ENCODE data around the gene HECTD3.

The HECTD3 gene

GRCh38 chr1:45016767-45017166 is 5.6 kb upstream of the HECTD3 start:
- H3K9ac ChIP-seq (ENCODE audit: low read length): no peak overlapping the region
- H3K4ac ChIP-seq (ENCODE audit: low read depth, low read length): no peak overlapping the region
- no peak overlapping the region for H2BK120ac ChIP-seq (ENCODE audit: low read depth, low read length)
- no CpG with 5 or more reads among the region's 6 CpGs for WGBS (ENCODE audit: extremely low coverage, insufficient coverage, low lambda C conversion rate)
- H3K79me2 ChIP-seq (ENCODE audit: control insufficient read depth, insufficient read depth, low read length): peaks cover 8% of the 10 kb centered on the region
- H3K4me2 ChIP-seq (ENCODE audit: low read length): no peak overlapping the region
- peak; percentile 13 for DNase-seq
- H3K56ac ChIP-seq (ENCODE audit: low read length): no peak overlapping the region
- H2AK5ac ChIP-seq (ENCODE audit: low read length): no peak overlapping the region
- H3K18ac ChIP-seq (ENCODE audit: low read length): no peak overlapping the region
- H2BK15ac ChIP-seq (replicated peaks; ENCODE audit: low read depth): no peak overlapping the region
- H3K79me1 ChIP-seq (ENCODE audit: low read length): peaks cover 10% of the 10 kb centered on the region
- H3K4me1 ChIP-seq (ENCODE audit: control insufficient read depth, low read depth, low read length): peaks cover 3% of the 10 kb centered on the region
- no peak overlapping the region for H4K8ac ChIP-seq (ENCODE audit: low read depth, low read length)
- no peak overlapping the region for H2BK5ac ChIP-seq (ENCODE audit: low read length)
- H3K4me3 ChIP-seq (ENCODE audit: low read length): no peak overlapping the region
- H4K5ac ChIP-seq (ENCODE audit: low read length): no peak overlapping the region
- H3K36me3 ChIP-seq (ENCODE audit: control insufficient read depth, insufficient read depth, low read length): peaks cover 3% of the 10 kb centered on the region
- no peak overlapping the region for H3K27ac ChIP-seq (ENCODE audit: low read depth, low read length)
- H3K23ac ChIP-seq (ENCODE audit: low read length): no peak overlapping the region
- H3K27me3 ChIP-seq (ENCODE audit: insufficient read depth, low read length, poor library complexity): no peaks in the 10 kb centered on the region

GRCh38 chr1:45016090-45016697 is 5.1 kb upstream of the HECTD3 start:
- Histone ChIP-seq H3K56ac (ENCODE audit: low read length) (no peak overlapping the region), H3K4ac (ENCODE audit: low read depth, low read length) (no peak overlapping the region), H3K36me3 (ENCODE audit: control insufficient read depth, insufficient read depth, low read length) (peaks cover 3% of the 10 kb centered on the region), H3K27me3 (ENCODE audit: insufficient read depth, low read length, poor library complexity) (no peaks in the 10 kb centered on the region), H2BK120ac (ENCODE audit: low read depth, low read length) (no peak overlapping the region), H3K4me1 (ENCODE audit: control insufficient read depth, low read depth, low read length) (peaks cover 7% of the 10 kb centered on the region), H2AK5ac (ENCODE audit: low read length) (no peak overlapping the region), H2BK5ac (ENCODE audit: low read length) (no peak overlapping the region), H3K4me3 (ENCODE audit: low read length) (no peak overlapping the region), H4K5ac (ENCODE audit: low read length) (no peak overlapping the region), H4K8ac (ENCODE audit: low read depth, low read length) (no peak overlapping the region), H3K23ac (ENCODE audit: low read length) (no peak overlapping the region), H2BK15ac (replicated peaks; ENCODE audit: low read depth) (no peak overlapping the region), H3K79me2 (ENCODE audit: control insufficient read depth, insufficient read depth, low read length) (peaks cover 8% of the 10 kb centered on the region), H3K4me2 (ENCODE audit: low read length) (no peak overlapping the region), H3K9ac (ENCODE audit: low read length) (no peak overlapping the region), H3K79me1 (ENCODE audit: low read length) (peaks cover 10% of the 10 kb centered on the region), H3K18ac (ENCODE audit: low read length) (no peak overlapping the region), H3K27ac (ENCODE audit: low read depth, low read length) (no peak overlapping the region)
- no CpG with 5 or more reads among the region's 2 CpGs for WGBS (ENCODE audit: extremely low coverage, insufficient coverage, low lambda C conversion rate)
- DNase-seq: no peak

GRCh38 chr1:45015683-45016082 is 4.6 kb upstream of the HECTD3 start:
- Histone ChIP-seq H3K79me2 (ENCODE audit: control insufficient read depth, insufficient read depth, low read length) (peaks cover 8% of the 10 kb centered on the region), H4K8ac (ENCODE audit: low read depth, low read length) (no peak overlapping the region), H2BK15ac (replicated peaks; ENCODE audit: low read depth) (no peak overlapping the region), H3K4ac (ENCODE audit: low read depth, low read length) (no peak overlapping the region), H3K18ac (ENCODE audit: low read length) (no peak overlapping the region), H3K56ac (ENCODE audit: low read length) (no peak overlapping the region), H3K36me3 (ENCODE audit: control insufficient read depth, insufficient read depth, low read length) (peaks cover 3% of the 10 kb centered on the region), H3K4me3 (ENCODE audit: low read length) (no peak overlapping the region), H3K27ac (ENCODE audit: low read depth, low read length) (no peak overlapping the region), H3K27me3 (ENCODE audit: insufficient read depth, low read length, poor library complexity) (no peaks in the 10 kb centered on the region), H2BK120ac (ENCODE audit: low read depth, low read length) (no peak overlapping the region), H3K79me1 (ENCODE audit: low read length) (peaks cover 10% of the 10 kb centered on the region), H3K23ac (ENCODE audit: low read length) (no peak overlapping the region), H3K4me2 (ENCODE audit: low read length) (no peak overlapping the region), H3K9ac (ENCODE audit: low read length) (no peak overlapping the region), H4K5ac (ENCODE audit: low read length) (no peak overlapping the region), H3K4me1 (ENCODE audit: control insufficient read depth, low read depth, low read length) (peaks cover 7% of the 10 kb centered on the region), H2AK5ac (ENCODE audit: low read length) (no peak overlapping the region), H2BK5ac (ENCODE audit: low read length) (no peak overlapping the region)
- no peak for DNase-seq
- no CpG with 5 or more reads among the region's 2 CpGs for WGBS (ENCODE audit: extremely low coverage, insufficient coverage, low lambda C conversion rate)

- Histone ChIP-seq H3K4me2 (ENCODE audit: low read length) (peak overlapping the region; percentile 7), H3K4me3 (ENCODE audit: low read length) (no peak overlapping the region), H3K9ac (ENCODE audit: low read length) (peak overlapping the region; percentile 40), H3K4ac (ENCODE audit: low read depth, low read length) (no peak overlapping the region), H4K8ac (ENCODE audit: low read depth, low read length) (no peak overlapping the region), H3K79me1 (ENCODE audit: low read length) (peaks cover 15% of the 10 kb centered on the region), H3K79me2 (ENCODE audit: control insufficient read depth, insufficient read depth, low read length) (peaks cover 8% of the 10 kb centered on the region), H2BK15ac (replicated peaks; ENCODE audit: low read depth) (no peak overlapping the region), H3K56ac (ENCODE audit: low read length) (peak overlapping the region; percentile 59), H3K18ac (ENCODE audit: low read length) (no peak overlapping the region), H2AK5ac (ENCODE audit: low read length) (no peak overlapping the region), H3K27me3 (ENCODE audit: insufficient read depth, low read length, poor library complexity) (no peaks in the 10 kb centered on the region), H3K23ac (ENCODE audit: low read length) (no peak overlapping the region), H3K36me3 (ENCODE audit: control insufficient read depth, insufficient read depth, low read length) (peaks cover 3% of the 10 kb centered on the region), H2BK120ac (ENCODE audit: low read depth, low read length) (no peak overlapping the region), H3K4me1 (ENCODE audit: control insufficient read depth, low read depth, low read length) (peaks cover 7% of the 10 kb centered on the region), H3K27ac (ENCODE audit: low read depth, low read length) (no peak overlapping the region), H4K5ac (ENCODE audit: low read length) (no peak overlapping the region), H2BK5ac (ENCODE audit: low read length) (no peak overlapping the region)
- WGBS (ENCODE audit: extremely low coverage, insufficient coverage, low lambda C conversion rate): no CpG with 5 or more reads among the region's 6 CpGs
- peak; percentile 89 for DNase-seq
Observed at GRCh38 chr1:45014321-45015028, 3.4 kb upstream of the HECTD3 start.

- Histone ChIP-seq H2AK5ac (ENCODE audit: low read length) (no peak overlapping the region), H4K5ac (ENCODE audit: low read length) (no peak overlapping the region), H3K4ac (ENCODE audit: low read depth, low read length) (no peak overlapping the region), H3K56ac (ENCODE audit: low read length) (peak overlapping the region; percentile 46), H2BK5ac (ENCODE audit: low read length) (no peak overlapping the region), H3K4me2 (ENCODE audit: low read length) (no peak overlapping the region), H3K27me3 (ENCODE audit: insufficient read depth, low read length, poor library complexity) (no peaks in the 10 kb centered on the region), H3K23ac (ENCODE audit: low read length) (no peak overlapping the region), H3K4me3 (ENCODE audit: low read length) (no peak overlapping the region), H3K27ac (ENCODE audit: low read depth, low read length) (no peak overlapping the region), H2BK120ac (ENCODE audit: low read depth, low read length) (no peak overlapping the region), H3K79me2 (ENCODE audit: control insufficient read depth, insufficient read depth, low read length) (peaks cover 8% of the 10 kb centered on the region), H3K79me1 (ENCODE audit: low read length) (peaks cover 16% of the 10 kb centered on the region), H3K36me3 (ENCODE audit: control insufficient read depth, insufficient read depth, low read length) (peaks cover 3% of the 10 kb centered on the region), H3K18ac (ENCODE audit: low read length) (no peak overlapping the region), H3K9ac (ENCODE audit: low read length) (peak overlapping the region; percentile 82), H3K4me1 (ENCODE audit: control insufficient read depth, low read depth, low read length) (peaks cover 7% of the 10 kb centered on the region), H4K8ac (ENCODE audit: low read depth, low read length) (no peak overlapping the region), H2BK15ac (replicated peaks; ENCODE audit: low read depth) (no peak overlapping the region)
- DNase-seq: no peak
- WGBS (ENCODE audit: extremely low coverage, insufficient coverage, low lambda C conversion rate): no CpG with 5 or more reads among the region's 12 CpGs
Observed at GRCh38 chr1:45013551-45014209, 2.6 kb upstream of the HECTD3 start.

All from mesendoderm (in vitro differentiated cells).